Spleen (tissue), 7 donors: ENCODE measurements around the gene SUN1.

Source experiments
- CTCF ChIP-seq, 11 experiments: fragments of 200-600 bp in 7 of 11; fragments of 450-650 bp in 4 of 11; sonication (generic) in 4 of 11; IDR thresholded peaks in 8 of 11; conservative IDR thresholded peaks in 3 of 11; 1 replicate in 7 of 11; 2 replicates in 4 of 11; pipeline versions ENCODE4 v1.4.0 to v1.8.0; 2016 to 2021; ENCODE audit warnings: antibody characterized with exemption in 11 of 11, inconsistent platforms in 4 of 11, mild to moderate bottlenecking in 1 of 11
- POLR2A ChIP-seq, 3 donors: fragments of 450-650 bp; IDR thresholded peaks; one replicate each; pipeline ENCODE4 v1.5.1; 2017; ENCODE audit warnings: antibody characterized with exemption in 3 of 3, mild to moderate bottlenecking in 1 of 3
- donor health status: DM: no; HTN: no; CAD: no; lungs with moderate emphysema.
- donor health status: DM: no; HTN: no; CAD: no.
- donor health status: DM: no; HTN: no; CAD: no.

GRCh38 chr7:891805-892204, 59.5 kb downstream of the SUN1 start:
- TF ChIP-seq CTCF (IDR thresholded peaks at IDR 0.05 in 8 of 11, conservative IDR thresholded peaks at IDR 0.05 in 3 of 11) (no peak), POLR2A (IDR thresholded peaks at IDR 0.05) (no peak)
